Measurements from ENCODE around the gene WSCD2.

WSCD2 gene

DNA sequence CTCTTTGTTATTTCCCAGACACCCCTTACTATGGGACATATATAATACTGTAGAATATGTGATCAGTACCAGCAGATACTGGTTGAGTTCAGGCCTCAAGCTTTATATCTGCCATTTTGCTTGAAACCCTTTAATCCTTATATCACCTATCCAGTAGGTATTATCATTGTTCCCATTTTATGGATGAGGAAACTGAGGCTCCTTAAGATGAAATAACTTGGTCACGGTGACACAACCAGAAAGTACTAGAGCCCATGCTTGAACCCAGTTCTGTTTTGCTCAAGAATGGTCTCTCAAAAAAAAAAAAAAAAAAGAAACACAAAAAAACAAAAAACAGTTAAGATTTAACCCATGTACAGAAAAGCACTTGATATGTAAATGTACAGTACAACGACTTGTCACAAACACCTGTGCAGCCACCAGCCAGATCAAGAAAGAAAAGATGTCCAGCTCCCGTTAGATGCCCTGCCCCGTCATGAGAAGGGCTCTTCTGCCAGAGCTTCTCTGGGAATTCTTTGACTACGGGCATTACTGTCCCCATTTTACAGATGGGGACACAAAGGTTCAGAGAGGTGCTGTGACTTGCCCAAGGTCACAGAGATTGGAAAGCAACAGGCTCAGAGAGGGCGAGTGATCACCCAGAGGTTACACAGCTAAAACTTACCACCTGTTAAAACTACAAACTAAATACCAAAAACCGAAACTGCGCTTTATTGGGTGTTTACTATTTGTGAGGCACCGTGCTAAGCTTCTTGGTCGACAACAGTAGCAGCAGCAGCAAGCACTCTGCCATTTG, 669 bp upstream of the WSCD2 start:
- TF ChIP-seq ZFX (IDR thresholded peaks at IDR 0.05), result no peak
- TF ChIP-seq, protein P1, sequence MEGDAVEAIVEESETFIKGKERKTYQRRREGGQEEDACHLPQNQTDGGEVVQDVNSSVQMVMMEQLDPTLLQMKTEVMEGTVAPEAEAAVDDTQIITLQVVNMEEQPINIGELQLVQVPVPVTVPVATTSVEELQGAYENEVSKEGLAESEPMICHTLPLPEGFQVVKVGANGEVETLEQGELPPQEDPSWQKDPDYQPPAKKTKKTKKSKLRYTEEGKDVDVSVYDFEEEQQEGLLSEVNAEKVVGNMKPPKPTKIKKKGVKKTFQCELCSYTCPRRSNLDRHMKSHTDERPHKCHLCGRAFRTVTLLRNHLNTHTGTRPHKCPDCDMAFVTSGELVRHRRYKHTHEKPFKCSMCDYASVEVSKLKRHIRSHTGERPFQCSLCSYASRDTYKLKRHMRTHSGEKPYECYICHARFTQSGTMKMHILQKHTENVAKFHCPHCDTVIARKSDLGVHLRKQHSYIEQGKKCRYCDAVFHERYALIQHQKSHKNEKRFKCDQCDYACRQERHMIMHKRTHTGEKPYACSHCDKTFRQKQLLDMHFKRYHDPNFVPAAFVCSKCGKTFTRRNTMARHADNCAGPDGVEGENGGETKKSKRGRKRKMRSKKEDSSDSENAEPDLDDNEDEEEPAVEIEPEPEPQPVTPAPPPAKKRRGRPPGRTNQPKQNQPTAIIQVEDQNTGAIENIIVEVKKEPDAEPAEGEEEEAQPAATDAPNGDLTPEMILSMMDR (conservative IDR thresholded peaks at IDR 0.05), result no peak
- no peak overlapping the region for H3K27ac ChIP-seq

DNA sequence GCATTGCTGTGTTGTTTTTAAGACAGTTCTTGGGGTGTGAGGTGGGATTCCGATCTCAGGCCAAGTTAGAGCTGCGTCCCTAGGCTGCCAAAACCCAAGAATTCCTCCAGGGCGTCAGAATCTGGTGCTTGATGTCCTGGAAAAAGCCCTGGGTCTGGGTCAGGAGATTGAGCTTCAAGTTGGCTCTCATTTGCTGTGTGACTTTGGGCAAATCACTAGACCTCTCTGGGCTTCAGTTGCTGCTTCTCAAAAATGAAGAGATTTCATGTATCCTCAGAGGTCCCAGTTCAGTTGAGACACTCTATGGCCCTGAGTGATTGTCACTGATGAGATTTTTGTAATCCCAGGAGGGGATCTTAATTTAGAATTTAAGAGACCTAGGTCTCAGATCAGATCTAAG, 1.9 kb downstream of the WSCD2 start:
- no peak overlapping the region for H3K27ac ChIP-seq
- no peak for TF ChIP-seq ZFX (IDR thresholded peaks at IDR 0.05)
- TF ChIP-seq, protein P1 (conservative IDR thresholded peaks at IDR 0.05), result no peak

DNA sequence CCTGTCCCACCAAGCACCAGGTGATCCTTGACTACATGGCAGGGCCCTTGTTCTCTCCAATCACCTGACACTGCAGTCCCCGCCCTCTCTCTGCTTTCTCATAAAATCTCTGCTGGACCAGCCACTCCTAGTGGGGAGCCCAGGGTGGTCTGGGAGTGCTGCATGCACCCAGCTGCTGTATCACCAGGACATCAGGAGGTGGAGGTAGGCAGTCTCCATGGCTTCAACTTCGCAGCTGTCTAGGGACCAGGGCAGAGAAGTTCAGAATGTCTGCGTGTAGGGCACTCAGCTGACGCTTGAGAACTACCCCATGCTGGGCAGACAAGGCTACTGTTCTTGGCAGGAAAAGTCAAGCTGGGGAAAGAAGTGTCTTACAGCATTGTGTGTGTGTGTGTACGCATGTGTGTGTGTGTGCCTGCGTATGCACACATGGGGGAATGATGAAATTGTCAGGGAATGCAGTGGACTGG, 2.6 kb downstream of the WSCD2 start:
- no peak overlapping the region for H3K27ac ChIP-seq
- no peak for TF ChIP-seq ZFX (IDR thresholded peaks at IDR 0.05)
- TF ChIP-seq, protein P1 (conservative IDR thresholded peaks at IDR 0.05), result no peak

DNA sequence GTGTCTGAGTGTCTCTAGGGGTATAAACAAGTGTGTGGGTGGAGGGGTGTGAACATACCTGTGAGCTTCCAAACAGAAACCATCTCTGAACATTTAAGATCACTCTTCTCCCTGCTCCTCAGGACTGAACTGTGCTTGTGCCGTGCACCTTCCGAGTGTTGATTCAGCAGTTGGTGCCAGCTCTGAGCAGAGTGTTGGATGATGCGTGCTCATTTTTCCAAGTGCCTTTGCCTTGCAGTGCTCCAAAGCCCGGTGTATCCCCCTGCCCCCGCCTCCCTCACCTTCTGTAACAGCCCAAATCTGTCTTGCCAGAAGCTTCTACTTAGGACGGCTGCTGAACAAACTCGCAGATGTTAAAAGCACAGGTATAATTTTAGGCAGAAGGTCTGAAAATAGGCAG, 4.4 kb downstream of the WSCD2 start:
- H3K27ac ChIP-seq, result no peak overlapping the region
- TF ChIP-seq, protein P1 (conservative IDR thresholded peaks at IDR 0.05), result no peak
- no peak for TF ChIP-seq ZFX (IDR thresholded peaks at IDR 0.05)

DNA sequence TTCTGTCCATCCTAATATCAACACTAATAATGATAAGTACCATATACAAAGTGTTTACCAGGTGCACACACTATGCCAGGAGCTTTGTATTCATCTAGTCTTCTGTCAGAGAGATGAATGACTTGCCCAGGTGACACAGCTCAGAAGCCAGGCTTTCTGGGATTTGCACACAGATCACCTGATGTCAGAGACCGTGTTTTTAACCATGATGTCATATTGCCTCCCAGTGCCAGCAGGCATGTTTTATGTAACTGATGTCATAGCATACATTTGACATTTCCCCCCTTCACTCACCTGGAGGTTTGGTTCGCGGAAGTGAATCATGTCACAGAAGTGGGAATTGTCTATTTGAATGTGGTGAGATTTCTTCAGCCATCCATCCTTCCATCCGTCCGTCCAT, 5.7 kb downstream of the WSCD2 start:
- no peak for TF ChIP-seq ZFX (IDR thresholded peaks at IDR 0.05)
- TF ChIP-seq, protein P1 (conservative IDR thresholded peaks at IDR 0.05), result no peak
- H3K27ac ChIP-seq, result no peak overlapping the region

DNA sequence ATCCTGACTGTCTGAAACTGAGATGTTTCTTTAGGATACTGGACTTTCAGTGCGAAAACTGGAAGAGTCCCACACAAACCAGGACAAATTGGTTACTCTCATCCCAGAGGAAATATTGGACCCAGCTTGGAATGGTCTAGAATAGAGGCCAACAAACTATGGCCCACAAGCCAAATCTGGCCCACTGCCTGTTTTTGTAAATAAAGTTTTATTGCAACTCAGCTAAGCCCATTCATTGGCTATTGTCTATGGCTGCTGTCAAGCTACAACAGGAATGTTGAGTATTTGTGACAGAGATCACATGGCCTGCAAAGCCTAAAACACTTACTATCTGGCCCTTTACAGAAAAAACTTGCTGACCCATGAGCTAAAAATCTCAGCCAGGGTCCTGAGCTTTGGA, 6.5 kb downstream of the WSCD2 start:
- TF ChIP-seq ZFX (IDR thresholded peaks at IDR 0.05), result no peak
- TF ChIP-seq, protein P1 (conservative IDR thresholded peaks at IDR 0.05), result no peak
- no peak overlapping the region for H3K27ac ChIP-seq

DNA sequence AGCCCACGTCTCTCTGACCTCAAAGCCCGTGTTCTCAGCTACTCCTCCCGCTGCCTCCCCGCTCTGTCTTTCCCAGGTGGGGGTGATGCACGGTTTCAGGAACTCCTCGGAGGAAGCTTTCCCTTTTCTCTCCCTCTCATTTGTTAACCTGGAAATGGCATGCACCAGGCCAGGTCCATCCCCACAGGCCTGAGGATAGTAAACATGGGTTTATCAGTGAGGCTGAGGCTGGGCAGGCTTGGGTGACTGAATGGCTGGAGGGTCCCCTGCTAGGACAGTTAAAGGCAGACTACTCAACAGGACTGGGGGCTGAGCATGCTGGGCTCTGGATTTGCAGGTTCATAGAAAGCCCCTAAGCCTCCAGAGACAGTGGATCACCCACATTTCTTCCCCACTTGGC, 7.6 kb downstream of the WSCD2 start:
- TF ChIP-seq ZFX (IDR thresholded peaks at IDR 0.05), result no peak
- TF ChIP-seq, protein P1 (conservative IDR thresholded peaks at IDR 0.05), result no peak
- H3K27ac ChIP-seq, result no peak overlapping the region

All from C4-2B (cell line).